Neural progenitor cell (in vitro differentiated cells): ENCODE data around the gene PHF10. TPM values are rescaled to one million over a fixed set of nuclear protein-coding genes. Genes with fewer than 3 reads are reported as not detected.
A peak's percentile ranks its signal among the peaks of the same experiment; 100 is the strongest.

ENCODE experiments used
- DNase-seq: peaks from one replicate; pipeline ENCODE4 v3.0.0-alpha.2; 2016; ENCODE audit warnings: low spot score
- H2AFZ ChIP-seq: fragments of 200-600 bp; sonication (generic); replicated peaks from 2 replicates; pipeline ENCODE4 v1.6.1; 2016; ENCODE audit warnings: antibody characterized with exemption
- H3F3A ChIP-seq: fragments of 200-600 bp; sonication (generic); 2 replicates; pipeline ENCODE4 v1.6.1; 2016; ENCODE audit warnings: antibody characterized with exemption, low read depth
- H3K27ac ChIP-seq: fragments of 200-600 bp; sonication (generic); 2 replicates; pipeline ENCODE4 v1.5.1; 2016; ENCODE audit warnings: mild to moderate bottlenecking
- H3K27me3 ChIP-seq: fragments of 200-600 bp; sonication (generic); 2 replicates; pipeline ENCODE4 v1.6.1; 2016; ENCODE audit warnings: mild to moderate bottlenecking, moderate library complexity
- H3K36me3 ChIP-seq: fragments of 200-600 bp; sonication (generic); 2 replicates; pipeline ENCODE4 v1.5.1; 2016
- H3K4me1 ChIP-seq: fragments of 200-600 bp; sonication (generic); 2 replicates; pipeline ENCODE4 v1.6.1; 2016; ENCODE audit warnings: mixed run types
- H3K4me2 ChIP-seq: fragments of 200-600 bp; sonication (generic); 2 replicates; pipeline ENCODE4 v1.6.1; 2016
- H3K4me3 ChIP-seq: fragments of 200-600 bp; sonication (generic); 2 replicates; pipeline ENCODE4 v1.5.1; 2016
- H3K79me2 ChIP-seq: fragments of 200-600 bp; sonication (generic); 2 replicates; pipeline ENCODE4 v1.6.1; 2016; ENCODE audit warnings: low read depth
- H3K9ac ChIP-seq: fragments of 200-600 bp; sonication (generic); 2 replicates; pipeline ENCODE4 v1.6.1; 2016
- H3K9me3 ChIP-seq: fragments of 200-600 bp; sonication (generic); 2 replicates; pipeline ENCODE4 v1.5.1; 2016; ENCODE audit warnings: low read depth
- H4K20me1 ChIP-seq: fragments of 200-600 bp; sonication (generic); 2 replicates; pipeline ENCODE4 v1.6.1; 2016; ENCODE audit warnings: low read depth
- H3K27ac Mint-ChIP-seq: 3 replicates; pipeline ENCODE4 v1.8.0; 2021; ENCODE audit warnings: mixed read lengths
- H3K27me3 Mint-ChIP-seq: 2 replicates; pipeline ENCODE4 v1.8.0; 2022; ENCODE audit warnings: low read depth, mild to moderate bottlenecking, inconsistent platforms, moderate library complexity, mixed read lengths; ENCODE audit not compliant: insufficient read depth
- H3K36me3 Mint-ChIP-seq: 3 replicates; pipeline ENCODE4 v1.8.0; 2021; ENCODE audit warnings: mixed read lengths
- H3K4me1 Mint-ChIP-seq: 3 replicates; pipeline ENCODE4 v1.8.0; 2021; ENCODE audit warnings: mixed read lengths
- H3K4me3 Mint-ChIP-seq: 3 replicates; pipeline ENCODE4 v1.8.0; 2021; ENCODE audit warnings: mild to moderate bottlenecking, moderate library complexity, mixed read lengths
- H3K9me3 Mint-ChIP-seq: 3 replicates; pipeline ENCODE4 v1.8.0; 2020; ENCODE audit warnings: mixed read lengths
- EZH2 ChIP-seq: fragments of 200-600 bp; sonication (generic); IDR thresholded peaks from 2 replicates; pipeline ENCODE4 v1.6.1; 2017; ENCODE audit warnings: antibody characterized with exemption, mild to moderate bottlenecking, moderate library complexity
- EZH2phosphoT487 ChIP-seq: fragments of 200-600 bp; sonication (generic); IDR thresholded peaks from 2 replicates; pipeline ENCODE4 v1.6.1; 2017; ENCODE audit warnings: antibody characterized with exemption
- total RNA-seq: library from RNA; depleted of rRNA; stranded (reverse); fragments of >200 nt; gene quantifications from 2 replicates; pipeline ENCODE4 v1.2.3, GENCODE V29; 2015; ENCODE audit warnings: low replicate concordance
- TF ChIP-seq, protein P1 (sequence below): fragments of 200-600 bp; sonication (generic); IDR thresholded peaks from 2 replicates; pipeline ENCODE4 v1.5.1; 2017; ENCODE audit warnings: antibody characterized with exemption, mild to moderate bottlenecking

Gene PHF10
- total RNA-seq, 1 donor from 2014 or later = 43.0 TPM

DNA sequence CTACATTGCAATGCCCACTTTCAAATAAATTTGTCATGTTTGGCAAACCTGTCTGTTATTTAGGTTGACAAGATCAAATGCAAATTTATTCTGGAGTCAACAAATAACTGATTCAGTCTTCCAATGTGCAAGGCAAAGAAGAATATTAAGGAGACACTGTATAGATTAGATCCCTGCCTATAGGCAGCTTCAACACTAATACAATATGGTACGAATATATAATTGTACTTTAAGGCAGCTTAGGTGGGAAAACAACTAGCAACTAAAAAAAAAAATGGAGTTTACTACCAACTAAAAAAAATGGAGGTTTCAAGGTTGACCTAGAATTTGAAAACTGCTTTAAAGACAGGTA lies 1.7 kb upstream of the PHF10 start:
- H3K9ac ChIP-seq = no peak overlapping the region

DNA sequence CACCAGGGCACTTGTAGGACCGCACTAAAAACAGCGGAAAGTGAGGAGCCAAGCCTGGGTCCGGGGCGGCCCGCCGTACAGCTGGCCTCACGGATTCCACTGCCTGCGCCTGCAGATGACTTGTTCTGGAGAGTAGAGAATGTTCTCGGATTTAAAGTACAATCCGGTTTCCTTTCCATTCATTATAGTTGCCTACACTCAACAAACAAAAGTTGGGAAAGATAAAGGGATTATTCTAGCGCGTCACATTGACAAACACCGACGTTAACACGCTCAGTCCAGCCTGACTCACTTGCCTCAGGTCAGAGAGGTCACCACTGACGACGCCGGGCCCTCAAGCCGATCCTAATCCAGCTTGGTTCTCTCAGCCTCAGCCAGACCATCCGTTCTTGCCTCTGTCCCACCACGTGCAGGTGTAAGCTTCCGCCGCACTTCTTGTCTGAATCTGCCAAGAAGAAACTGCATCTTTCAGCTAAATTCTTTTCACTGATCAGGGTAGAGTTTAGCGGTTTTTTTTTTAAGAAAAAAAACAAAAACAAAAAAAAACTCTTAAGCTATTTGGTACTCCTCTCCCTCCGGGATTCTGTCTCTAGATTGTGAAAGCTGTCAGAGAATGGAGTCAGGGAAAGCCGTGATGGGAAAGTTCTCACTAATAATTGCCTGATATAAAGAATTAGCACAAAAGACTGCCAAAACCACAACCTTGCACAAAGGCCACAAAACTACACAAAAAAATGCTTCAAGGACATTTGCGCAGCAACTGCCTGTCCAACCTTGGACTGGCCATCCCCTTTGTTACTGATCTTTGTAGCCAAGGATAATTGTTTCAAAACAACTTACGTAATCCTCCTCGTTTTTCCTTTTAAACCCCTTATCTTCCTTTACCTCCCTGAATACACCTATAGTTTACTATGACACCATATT lies 1.1 kb upstream of the PHF10 start:
- H3K4me1 Mint-ChIP-seq = peaks cover 34% of the 10 kb centered on the region
- H3K27ac ChIP-seq = peak overlapping the region; percentile 98
- peaks cover 48% of the 10 kb centered on the region for H3K79me2 ChIP-seq
- H3K36me3 ChIP-seq = no peaks in the 10 kb centered on the region
- peaks cover 11% of the 10 kb centered on the region for H3K27me3 Mint-ChIP-seq
- H3K27me3 ChIP-seq = no peaks in the 10 kb centered on the region
- peak overlapping the region; percentile 91 for H3K4me3 Mint-ChIP-seq
- DNase-seq = peak; percentile 92
- H3K9me3 Mint-ChIP-seq = peaks cover 2% of the 10 kb centered on the region
- H4K20me1 ChIP-seq = peaks cover 39% of the 10 kb centered on the region
- peaks cover 31% of the 10 kb centered on the region for H3K4me1 ChIP-seq
- H3F3A ChIP-seq = peaks cover 31% of the 10 kb centered on the region
- peak overlapping the region; percentile 67 for H3K9ac ChIP-seq
- H3K4me2 ChIP-seq = peak overlapping the region; percentile 85
- no peaks in the 10 kb centered on the region for H3K36me3 Mint-ChIP-seq
- H3K27ac Mint-ChIP-seq = peak overlapping the region; percentile 98
- TF ChIP-seq EZH2phosphoT487 (peak; percentile 62), EZH2 (no peak)
- TF ChIP-seq, protein P1, sequence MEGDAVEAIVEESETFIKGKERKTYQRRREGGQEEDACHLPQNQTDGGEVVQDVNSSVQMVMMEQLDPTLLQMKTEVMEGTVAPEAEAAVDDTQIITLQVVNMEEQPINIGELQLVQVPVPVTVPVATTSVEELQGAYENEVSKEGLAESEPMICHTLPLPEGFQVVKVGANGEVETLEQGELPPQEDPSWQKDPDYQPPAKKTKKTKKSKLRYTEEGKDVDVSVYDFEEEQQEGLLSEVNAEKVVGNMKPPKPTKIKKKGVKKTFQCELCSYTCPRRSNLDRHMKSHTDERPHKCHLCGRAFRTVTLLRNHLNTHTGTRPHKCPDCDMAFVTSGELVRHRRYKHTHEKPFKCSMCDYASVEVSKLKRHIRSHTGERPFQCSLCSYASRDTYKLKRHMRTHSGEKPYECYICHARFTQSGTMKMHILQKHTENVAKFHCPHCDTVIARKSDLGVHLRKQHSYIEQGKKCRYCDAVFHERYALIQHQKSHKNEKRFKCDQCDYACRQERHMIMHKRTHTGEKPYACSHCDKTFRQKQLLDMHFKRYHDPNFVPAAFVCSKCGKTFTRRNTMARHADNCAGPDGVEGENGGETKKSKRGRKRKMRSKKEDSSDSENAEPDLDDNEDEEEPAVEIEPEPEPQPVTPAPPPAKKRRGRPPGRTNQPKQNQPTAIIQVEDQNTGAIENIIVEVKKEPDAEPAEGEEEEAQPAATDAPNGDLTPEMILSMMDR = no peak
- H3K9me3 ChIP-seq = no peaks in the 10 kb centered on the region
- peak overlapping the region; percentile 67 for H3K4me3 ChIP-seq
- H2AFZ ChIP-seq = peak overlapping the region; percentile 80

More for the DNA sequence above, 1.7 kb upstream of the PHF10 start:
- Histone ChIP-seq H3K36me3 (no peaks in the 10 kb centered on the region), H3K4me3 (peak overlapping the region; percentile 67), H3K27ac (no peak overlapping the region), H4K20me1 (peaks cover 32% of the 10 kb centered on the region), H3K27me3 (no peaks in the 10 kb centered on the region), H2AFZ (no peak overlapping the region), H3K9me3 (no peaks in the 10 kb centered on the region), H3F3A (peaks cover 31% of the 10 kb centered on the region), H3K79me2 (peaks cover 41% of the 10 kb centered on the region), H3K4me2 (peak overlapping the region; percentile 85), H3K4me1 (peaks cover 31% of the 10 kb centered on the region)
- H3K27ac Mint-ChIP-seq = peak overlapping the region; percentile 98
- no peak for DNase-seq
- H3K4me3 Mint-ChIP-seq = peak overlapping the region; percentile 91
- peaks cover 2% of the 10 kb centered on the region for H3K9me3 Mint-ChIP-seq
- peaks cover 11% of the 10 kb centered on the region for H3K27me3 Mint-ChIP-seq
- no peak for TF ChIP-seq EZH2
- no peak for TF ChIP-seq EZH2phosphoT487
- TF ChIP-seq, protein P1 = no peak
- H3K36me3 Mint-ChIP-seq = no peaks in the 10 kb centered on the region
- H3K4me1 Mint-ChIP-seq = peaks cover 34% of the 10 kb centered on the region

DNA sequence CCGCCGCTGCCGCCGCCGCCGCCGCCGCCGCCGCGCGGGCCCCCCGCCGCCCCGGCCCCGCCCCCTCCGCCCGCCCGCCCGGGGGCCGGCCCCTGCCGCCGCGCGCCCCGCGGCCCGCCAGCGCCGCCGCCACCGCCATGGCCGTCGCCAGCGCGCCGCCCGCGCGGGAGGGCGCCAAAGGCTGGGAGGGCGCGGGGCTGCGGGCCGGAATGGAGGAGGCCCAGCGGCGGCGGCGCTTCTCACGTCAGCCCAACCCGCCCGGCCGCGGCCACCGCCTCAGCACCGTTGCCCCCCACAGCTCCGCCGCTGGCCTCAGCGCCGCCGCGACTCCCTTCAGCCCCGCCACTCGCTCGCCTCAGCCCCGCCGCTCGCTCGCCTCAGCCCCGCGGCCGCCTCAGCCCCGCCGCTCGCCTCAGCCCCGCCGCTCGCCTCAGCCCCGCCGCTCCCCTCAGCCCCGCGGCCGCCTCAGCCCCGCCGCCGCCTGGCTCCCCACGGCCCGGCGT lies 258 bp downstream of the PHF10 start:
- H3K4me1 Mint-ChIP-seq = peaks cover 34% of the 10 kb centered on the region
- Histone ChIP-seq H3K9me3 (no peaks in the 10 kb centered on the region), H4K20me1 (peaks cover 47% of the 10 kb centered on the region), H3K79me2 (peaks cover 61% of the 10 kb centered on the region), H3K4me2 (no peak overlapping the region), H3F3A (peaks cover 31% of the 10 kb centered on the region), H3K27ac (peak overlapping the region; percentile 98), H2AFZ (no peak overlapping the region), H3K9ac (no peak overlapping the region), H3K36me3 (no peaks in the 10 kb centered on the region), H3K4me3 (peak overlapping the region; percentile 42), H3K27me3 (no peaks in the 10 kb centered on the region), H3K4me1 (peaks cover 31% of the 10 kb centered on the region)
- H3K4me3 Mint-ChIP-seq = peak overlapping the region; percentile 78
- peaks cover 2% of the 10 kb centered on the region for H3K9me3 Mint-ChIP-seq
- H3K36me3 Mint-ChIP-seq = no peaks in the 10 kb centered on the region
- H3K27me3 Mint-ChIP-seq = peaks cover 11% of the 10 kb centered on the region
- TF ChIP-seq EZH2 (no peak), EZH2phosphoT487 (no peak)
- TF ChIP-seq, protein P1 = no peak
- peak; percentile 89 for DNase-seq
- H3K27ac Mint-ChIP-seq = no peak overlapping the region
